Right renal cortex interstitium (tissue), 3 donors: ENCODE measurements around the gene KLHDC1. TPM values are rescaled to one million over a fixed set of nuclear protein-coding genes. Genes with fewer than 3 reads are reported as not detected.
"Not testable (repeated sequence)": the region's sequence is repeated elsewhere in the genome, so short reads cannot be mapped to it uniquely, and the experiment has no call there.

Source experiments
- DNase-seq, 3 donors: peaks; one replicate each; pipeline ENCODE4 v3.0.0-alpha.2; 2013; ENCODE audit warnings: low read depth in 3 of 3, low spot score in 2 of 3
- polyA plus RNA-seq, 3 donors: library from polyadenylated mRNA; unstranded; fragments of 120-200 nt; gene quantifications; one replicate each; pipeline ENCODE4 v1.2.1, GENCODE V29; 2013; ENCODE audit not compliant: insufficient read length in 3 of 3

The KLHDC1 gene
- polyA plus RNA-seq, 3 donors = 4.7 to 6.5 (median 5.5) TPM

GRCh38 chr14:49721733-49722435, 29.0 kb downstream of the KLHDC1 start:
- DNase-seq = not testable (repeated sequence)

- no peak for DNase-seq
Observed at GRCh38 chr14:49727171-49727570, 34.3 kb downstream of the KLHDC1 start.

GRCh38 chr14:49732896-49733295, 40.0 kb downstream of the KLHDC1 start:
- DNase-seq = no peak

GRCh38 chr14:49733836-49734235, 40.9 kb downstream of the KLHDC1 start:
- no peak for DNase-seq

- not testable (repeated sequence) for DNase-seq
Observed at GRCh38 chr14:49735669-49736068, 42.7 kb downstream of the KLHDC1 start.

- no peak for DNase-seq
Observed at GRCh38 chr14:49745191-49745590, 52.3 kb downstream of the KLHDC1 start.

GRCh38 chr14:49746476-49746875, 53.6 kb downstream of the KLHDC1 start:
- not testable (repeated sequence) for DNase-seq

- no peak for DNase-seq
Observed at GRCh38 chr14:49754570-49755097, 61.7 kb downstream of the KLHDC1 start.

GRCh38 chr14:49755378-49755777, 62.5 kb downstream of the KLHDC1 start:
- no peak for DNase-seq

- no peak for DNase-seq
Observed at GRCh38 chr14:49761839-49762551, 69.1 kb downstream of the KLHDC1 start.

- DNase-seq = no peak
Observed at GRCh38 chr14:49766839-49767238, 73.9 kb downstream of the KLHDC1 start.

GRCh38 chr14:49767270-49767570, 74.3 kb downstream of the KLHDC1 start:
- peak in 1 of 3 donors; percentile 50 for DNase-seq

GRCh38 chr14:49767571-49768300, 74.8 kb downstream of the KLHDC1 start, which contains the start of gene KLHDC2:
TSS of gene KLHDC2 (plus strand) at chr14:49768153. CDS start at chr14:49768469, 316 bp downstream.
- DNase-seq = peak; percentile 60 to 69 (median 63)

GRCh38 chr14:49768301-49769121, 75.6 kb downstream of the KLHDC1 start:
- DNase-seq = peak; percentile 32 to 40 (median 39)

GRCh38 chr14:49769171-49769570, 76.3 kb downstream of the KLHDC1 start:
- DNase-seq = no peak

- no peak for DNase-seq
Observed at GRCh38 chr14:49769581-49770211, 76.8 kb downstream of the KLHDC1 start.

- DNase-seq = peak in 2 of 3 donors; percentile 21 to 47
Observed at GRCh38 chr14:49770212-49770817, 77.4 kb downstream of the KLHDC1 start.

- DNase-seq = not testable (repeated sequence)
Observed at GRCh38 chr14:49771691-49772090, 78.8 kb downstream of the KLHDC1 start.

- no peak for DNase-seq
Observed at GRCh38 chr14:49774106-49774505, 81.2 kb downstream of the KLHDC1 start.
